ENCODE data around the gene ZNF165. TPM values are rescaled to one million over a fixed set of nuclear protein-coding genes. Genes with fewer than 3 reads are reported as not detected.
A peak's percentile ranks its signal among the peaks of the same experiment; 100 is the strongest.

ZNF165 gene
- total and polyA plus RNA-seq, 2 of the 13 experiments (the other 11 are each of a cell fraction or from before 2014, with no cell fraction given), result 0.58 to 8.6 TPM

DNA sequence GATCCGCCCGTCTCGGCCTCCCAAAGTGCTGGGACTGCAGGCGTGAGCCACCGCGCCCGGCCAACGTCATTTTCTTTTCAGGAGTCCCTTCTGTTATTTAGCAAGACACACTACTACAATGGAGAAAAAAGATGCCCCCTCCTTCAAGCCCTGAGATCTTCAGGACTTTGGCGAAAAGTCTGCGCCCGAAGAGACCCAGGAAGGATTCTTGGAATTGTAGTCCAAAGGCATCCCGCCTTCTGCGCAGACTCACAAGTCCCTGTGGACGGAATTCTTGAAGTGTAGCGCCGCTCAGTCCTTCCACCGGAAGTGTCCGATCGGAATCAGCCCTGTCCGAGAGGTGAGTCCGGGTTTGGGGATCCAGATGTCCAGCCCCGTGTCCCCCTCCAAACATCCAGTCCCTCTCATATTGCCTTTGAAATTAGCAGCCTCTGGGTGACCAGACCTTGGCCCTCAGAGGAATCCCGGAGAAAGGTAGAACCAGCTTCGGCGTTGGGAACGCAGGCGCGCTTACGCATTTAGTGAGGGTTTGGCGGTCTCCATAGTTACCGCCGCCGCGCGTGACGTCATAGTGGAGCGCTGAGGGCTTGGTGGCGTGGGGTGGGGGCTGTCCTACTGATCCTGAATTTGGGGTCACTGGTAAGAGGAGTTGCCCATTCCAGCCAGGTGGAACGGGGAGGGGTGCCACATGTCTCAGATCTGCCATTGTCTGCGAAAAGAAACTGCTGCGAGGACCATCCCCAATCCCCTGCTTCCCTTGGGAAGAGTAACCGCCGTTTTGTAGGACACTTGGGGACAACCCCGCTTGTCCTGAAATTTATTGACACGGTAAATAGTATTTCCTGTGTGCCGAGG, 490 bp downstream of the ZNF165 start (continued):
- TF ChIP-seq ZNF543 (CRISPR knock-in tag; IDR thresholded peaks at IDR 0.05) (peak; percentile 80; the same call in 1 of the 2 replicates), MTF2 (CRISPR knock-in tag; IDR thresholded peaks at IDR 0.05; ENCODE audit: borderline replicate concordance) (peak; percentile 96), POGZ (CRISPR knock-in tag; IDR thresholded peaks at IDR 0.05) (peak; percentile 97), NFYB (CRISPR knock-in tag; IDR thresholded peaks at IDR 0.05) (0 out of 2 replicates have a peak, but pooled peaks have one; percentile 9), PHB2 (IDR thresholded peaks at IDR 0.05; ENCODE audit: partially characterized antibody) (no peak), XBP1 (CRISPR knock-in tag; IDR thresholded peaks at IDR 0.05) (peak; percentile 67; the same call in 1 of the 2 replicates), ZNF513 (CRISPR knock-in tag; conservative IDR thresholded peaks at IDR 0.05) (0 out of 2 replicates have a peak, but pooled peaks have one; percentile 74), POLR2AphosphoS5 (IDR thresholded peaks at IDR 0.05; ENCODE audit: low read depth, low read length) (peak; percentile 68), HOXD1 (CRISPR knock-in tag; IDR thresholded peaks at IDR 0.05) (peak; percentile 93), KDM6A (CRISPR knock-in tag; IDR thresholded peaks at IDR 0.05; ENCODE audit: low read depth) (no peak), CREB1 (IDR thresholded peaks at IDR 0.05) (peak; percentile 100), CREB1 (CRISPR knock-in tag; IDR thresholded peaks at IDR 0.05) (peak; percentile 98), ZNF263 (CRISPR knock-in tag; IDR thresholded peaks at IDR 0.05) (peak; percentile 17; the same call in 1 of the 2 replicates), ETV5 (CRISPR knock-in tag; IDR thresholded peaks at IDR 0.05; ENCODE audit: borderline replicate concordance) (peak; percentile 96), ZNF644 (CRISPR knock-in tag; IDR thresholded peaks at IDR 0.05; ENCODE audit: low read depth) (0 out of 2 replicates have a peak, but pooled peaks have one; percentile 20), IKZF1 (IDR thresholded peaks at IDR 0.05) (no peak), GLI4 (CRISPR knock-in tag; IDR thresholded peaks at IDR 0.05; ENCODE audit: borderline replicate concordance) (peak; percentile 95), KDM3A (CRISPR knock-in tag; IDR thresholded peaks at IDR 0.05; ENCODE audit: low read depth) (no peak; the same call in 1 of the 2 replicates), POLR2G (IDR thresholded peaks at IDR 0.05; ENCODE audit: low read depth, low read length) (peak; percentile 78), ZNF704 (CRISPR knock-in tag; IDR thresholded peaks at IDR 0.05; ENCODE audit: borderline replicate concordance) (peak; percentile 71), ZNF777 (CRISPR knock-in tag; IDR thresholded peaks at IDR 0.05) (peak; percentile 63; the same call in 1 of the 2 replicates)
- TF ChIP-seq, protein P1, sequence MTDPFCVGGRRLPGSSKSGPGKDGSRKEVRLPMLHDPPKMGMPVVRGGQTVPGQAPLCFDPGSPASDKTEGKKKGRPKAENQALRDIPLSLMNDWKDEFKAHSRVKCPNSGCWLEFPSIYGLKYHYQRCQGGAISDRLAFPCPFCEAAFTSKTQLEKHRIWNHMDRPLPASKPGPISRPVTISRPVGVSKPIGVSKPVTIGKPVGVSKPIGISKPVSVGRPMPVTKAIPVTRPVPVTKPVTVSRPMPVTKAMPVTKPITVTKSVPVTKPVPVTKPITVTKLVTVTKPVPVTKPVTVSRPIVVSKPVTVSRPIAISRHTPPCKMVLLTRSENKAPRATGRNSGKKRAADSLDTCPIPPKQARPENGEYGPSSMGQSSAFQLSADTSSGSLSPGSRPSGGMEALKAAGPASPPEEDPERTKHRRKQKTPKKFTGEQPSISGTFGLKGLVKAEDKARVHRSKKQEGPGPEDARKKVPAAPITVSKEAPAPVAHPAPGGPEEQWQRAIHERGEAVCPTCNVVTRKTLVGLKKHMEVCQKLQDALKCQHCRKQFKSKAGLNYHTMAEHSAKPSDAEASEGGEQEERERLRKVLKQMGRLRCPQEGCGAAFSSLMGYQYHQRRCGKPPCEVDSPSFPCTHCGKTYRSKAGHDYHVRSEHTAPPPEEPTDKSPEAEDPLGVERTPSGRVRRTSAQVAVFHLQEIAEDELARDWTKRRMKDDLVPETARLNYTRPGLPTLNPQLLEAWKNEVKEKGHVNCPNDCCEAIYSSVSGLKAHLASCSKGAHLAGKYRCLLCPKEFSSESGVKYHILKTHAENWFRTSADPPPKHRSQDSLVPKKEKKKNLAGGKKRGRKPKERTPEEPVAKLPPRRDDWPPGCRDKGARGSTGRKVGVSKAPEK (CRISPR knock-in tag; IDR thresholded peaks at IDR 0.05; ENCODE audit: borderline replicate concordance), result peak; percentile 77; the same call in 1 of the 2 replicates
- TF ChIP-seq, protein P2, sequence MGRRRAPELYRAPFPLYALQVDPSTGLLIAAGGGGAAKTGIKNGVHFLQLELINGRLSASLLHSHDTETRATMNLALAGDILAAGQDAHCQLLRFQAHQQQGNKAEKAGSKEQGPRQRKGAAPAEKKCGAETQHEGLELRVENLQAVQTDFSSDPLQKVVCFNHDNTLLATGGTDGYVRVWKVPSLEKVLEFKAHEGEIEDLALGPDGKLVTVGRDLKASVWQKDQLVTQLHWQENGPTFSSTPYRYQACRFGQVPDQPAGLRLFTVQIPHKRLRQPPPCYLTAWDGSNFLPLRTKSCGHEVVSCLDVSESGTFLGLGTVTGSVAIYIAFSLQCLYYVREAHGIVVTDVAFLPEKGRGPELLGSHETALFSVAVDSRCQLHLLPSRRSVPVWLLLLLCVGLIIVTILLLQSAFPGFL (CRISPR knock-in tag; IDR thresholded peaks at IDR 0.05), result no peak

Measured in HepG2 (cell line).